ENCODE measurements around the gene RHBDL3.
"Not testable (repeated sequence)": the region's sequence is repeated elsewhere in the genome, so short reads cannot be mapped to it uniquely, and the experiment has no call there.

The RHBDL3 gene

GRCh38 chr17:32292094-32292493 lies 26.5 kb downstream of the RHBDL3 start:
- no peak for DNase-seq

- DNase-seq = no peak
These were observed 31.8 kb downstream of the RHBDL3 start for GRCh38 chr17:32297424-32297823.

- DNase-seq = no peak
These were observed 32.2 kb downstream of the RHBDL3 start for GRCh38 chr17:32297860-32298259.

GRCh38 chr17:32298298-32298697 lies 32.7 kb downstream of the RHBDL3 start:
- DNase-seq = no peak

- no peak for DNase-seq
These were observed 33.3 kb downstream of the RHBDL3 start for GRCh38 chr17:32298721-32299579.

GRCh38 chr17:32299580-32300164 lies 34.0 kb downstream of the RHBDL3 start:
- DNase-seq = no peak

- no peak for DNase-seq
These were observed 36.4 kb downstream of the RHBDL3 start for GRCh38 chr17:32302037-32302436.

GRCh38 chr17:32302860-32303649 lies 37.4 kb downstream of the RHBDL3 start:
- DNase-seq = no peak

GRCh38 chr17:32303781-32304288 lies 38.2 kb downstream of the RHBDL3 start:
- DNase-seq = no peak

GRCh38 chr17:32305049-32305448 lies 39.4 kb downstream of the RHBDL3 start:
- DNase-seq = no peak

GRCh38 chr17:32307658-32308057 lies 42.0 kb downstream of the RHBDL3 start:
- no peak for DNase-seq

- DNase-seq = no peak
These were observed 45.5 kb downstream of the RHBDL3 start for GRCh38 chr17:32311028-32311536.

GRCh38 chr17:32314636-32315035 lies 49.0 kb downstream of the RHBDL3 start:
- DNase-seq = no peak

GRCh38 chr17:32315171-32315570 lies 49.5 kb downstream of the RHBDL3 start:
- no peak for DNase-seq

- DNase-seq = not testable (repeated sequence)
These were observed 51.0 kb downstream of the RHBDL3 start for GRCh38 chr17:32316653-32317052.

GRCh38 chr17:32317353-32317752 lies 51.7 kb downstream of the RHBDL3 start:
- DNase-seq = no peak

GRCh38 chr17:32318071-32318470 lies 52.4 kb downstream of the RHBDL3 start:
- no peak for DNase-seq

GRCh38 chr17:32319548-32319905 lies 53.9 kb downstream of the RHBDL3 start:
- no peak for DNase-seq

GRCh38 chr17:32320080-32320479 lies 54.4 kb downstream of the RHBDL3 start:
- DNase-seq = not testable (repeated sequence)

GRCh38 chr17:32320847-32321246 lies 55.2 kb downstream of the RHBDL3 start:
- DNase-seq = no peak

GRCh38 chr17:32323046-32323445 lies 57.4 kb downstream of the RHBDL3 start:
- no peak for DNase-seq

GRCh38 chr17:32323811-32324491 lies 58.3 kb downstream of the RHBDL3 start:
- no peak for DNase-seq

GRCh38 chr17:32327911-32328310 lies 62.3 kb downstream of the RHBDL3 start:
- DNase-seq = no peak
